Erythroblast (primary cell): ENCODE measurements around the gene SMARCAL1.
"Not testable (repeated sequence)": the region's sequence is repeated elsewhere in the genome, so short reads cannot be mapped to it uniquely, and the experiment has no call there.

Experiments
- DNase-seq, 2 experiments: peaks; one replicate each; lab custom pipeline; 2025; lab: John Stamatoyannopoulos, UW
- GATA1 ChIP-seq: IDR thresholded peaks from 2 replicates; pipeline ENCODE4 v1.6.1; 2011; ENCODE audit warnings: low read depth, mild to moderate bottlenecking, control low read depth, low read length, moderate library complexity
- POLR2A ChIP-seq: IDR thresholded peaks from 2 replicates; pipeline ENCODE4 v1.6.1; 2011; ENCODE audit warnings: mild to moderate bottlenecking, low read length

The SMARCAL1 gene

DNA sequence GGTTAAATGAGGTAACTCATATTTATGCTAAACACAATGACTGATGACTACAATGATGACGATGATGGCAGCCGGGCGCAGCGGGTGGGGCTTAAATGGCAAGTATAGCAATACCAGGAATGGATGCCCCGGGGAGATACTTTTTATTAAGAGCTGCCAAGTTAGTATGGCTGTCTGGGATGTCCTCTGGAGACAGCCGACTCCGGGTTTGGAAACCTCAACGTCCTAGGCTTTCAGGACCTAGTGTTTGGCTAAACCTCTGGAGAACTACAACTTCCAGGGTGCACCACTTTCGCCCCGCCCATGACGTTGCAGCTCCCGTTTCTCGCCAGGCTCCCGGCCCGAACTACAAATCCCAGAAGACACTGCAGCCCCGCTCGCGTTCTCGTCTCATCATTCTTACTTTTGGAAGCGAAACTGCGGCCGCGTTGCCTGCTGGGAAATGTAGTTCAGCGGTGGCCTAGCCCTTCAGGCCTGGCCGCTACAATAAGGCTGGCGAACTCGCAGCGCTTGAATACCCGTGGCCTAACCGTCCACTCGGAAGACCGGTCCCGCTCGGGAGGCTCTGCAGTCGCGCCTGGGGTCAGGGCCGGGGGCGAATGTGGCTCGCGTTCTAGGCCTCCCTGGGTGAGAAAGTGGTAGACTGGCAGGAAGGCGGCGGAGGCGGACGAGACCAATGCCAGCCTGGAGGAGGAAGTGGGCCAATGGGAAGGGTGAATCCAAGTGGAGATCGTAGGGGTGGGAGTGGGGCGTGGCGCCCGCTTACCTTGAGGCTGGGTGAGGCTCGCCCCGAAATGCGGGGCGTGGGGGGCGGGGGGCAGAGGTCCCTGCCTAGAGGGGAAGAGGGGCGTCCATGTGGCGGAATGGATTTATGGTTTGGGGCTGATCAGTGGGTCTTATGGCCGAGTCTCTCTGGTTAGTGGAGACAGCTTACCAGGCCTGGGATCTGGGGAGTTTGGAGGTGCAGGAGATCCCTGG is at the start of gene SMARCAL1:
Gene SMARCAL1, plus strand, starts transcription at position 463 of the 978 bp plus-strand sequence. CDS start 2,221 bp downstream, outside the sequence.
- TF ChIP-seq GATA1 (no peak), POLR2A (peak; percentile 70)
- peak; percentile 98 to 99 for DNase-seq

GRCh38 chr2:216362730-216363129 is 49.6 kb upstream of the SMARCAL1 start:
- TF ChIP-seq GATA1 (no peak), POLR2A (no peak)
- no peak for DNase-seq

GRCh38 chr2:216363221-216363620 is 49.1 kb upstream of the SMARCAL1 start:
- no peak for DNase-seq

GRCh38 chr2:216365518-216365917 is 46.8 kb upstream of the SMARCAL1 start:
- DNase-seq: no peak
- TF ChIP-seq GATA1 (no peak), POLR2A (no peak)

More at GRCh38 chr2:216363221-216363620, 49.1 kb upstream of the SMARCAL1 start:
- TF ChIP-seq POLR2A: no peak
- no peak for TF ChIP-seq GATA1

DNA sequence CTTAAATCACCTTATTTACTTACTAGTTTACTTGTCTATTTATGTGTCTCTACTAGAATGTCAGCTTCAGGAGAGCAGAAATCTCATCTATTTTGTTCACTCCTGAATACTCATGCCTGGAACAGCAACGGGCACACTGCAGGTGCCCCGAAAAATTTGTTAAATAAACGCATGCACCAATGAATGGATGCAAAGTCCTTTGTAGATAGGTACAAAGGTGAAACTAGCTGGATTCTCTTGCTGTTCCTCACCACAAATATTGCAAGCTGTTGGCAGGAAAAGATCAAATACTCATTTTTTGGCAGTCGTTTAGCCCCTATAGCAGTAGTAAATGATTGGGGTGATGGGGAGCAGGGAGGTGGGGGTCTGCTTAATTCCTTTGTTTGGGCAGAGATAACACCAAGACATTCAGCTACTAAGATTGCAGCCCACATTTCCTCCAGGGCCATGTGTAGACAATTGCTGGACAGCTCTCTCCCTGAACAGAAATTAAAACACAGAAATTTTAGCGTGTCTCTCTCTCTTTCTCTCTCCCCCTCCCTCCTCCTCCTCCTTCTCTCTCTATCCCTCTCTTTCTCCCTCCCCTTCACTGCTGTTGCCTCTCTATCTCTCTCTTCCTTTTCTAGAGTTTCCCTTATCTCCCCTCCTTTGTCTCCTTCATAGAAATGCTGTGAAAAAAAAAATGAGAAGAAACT is 45.4 kb upstream of the SMARCAL1 start:
- no peak for TF ChIP-seq GATA1
- no peak for TF ChIP-seq POLR2A
- no peak for DNase-seq

DNA sequence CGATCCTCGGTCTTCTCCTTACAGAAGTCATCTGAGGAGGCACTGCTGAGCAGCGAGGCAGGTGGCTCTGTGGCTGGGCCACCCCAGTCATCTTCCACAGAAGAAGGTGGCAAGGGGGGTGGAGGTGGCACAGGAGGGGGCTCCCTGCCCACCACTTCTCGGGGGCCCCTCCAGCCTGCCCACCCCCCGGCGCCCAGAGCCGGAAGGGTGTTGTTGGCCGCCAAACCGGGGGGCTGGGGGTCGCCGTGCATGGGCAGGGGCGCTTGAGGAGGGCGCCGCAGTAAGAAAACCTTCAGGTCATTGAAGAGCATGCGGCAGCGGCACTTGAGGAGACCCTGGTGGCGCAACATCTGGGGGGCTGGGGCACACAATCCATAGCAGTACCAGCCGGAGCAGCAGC is 42.5 kb upstream of the SMARCAL1 start:
- DNase-seq: no peak
- TF ChIP-seq GATA1 (no peak), POLR2A (no peak)

DNA sequence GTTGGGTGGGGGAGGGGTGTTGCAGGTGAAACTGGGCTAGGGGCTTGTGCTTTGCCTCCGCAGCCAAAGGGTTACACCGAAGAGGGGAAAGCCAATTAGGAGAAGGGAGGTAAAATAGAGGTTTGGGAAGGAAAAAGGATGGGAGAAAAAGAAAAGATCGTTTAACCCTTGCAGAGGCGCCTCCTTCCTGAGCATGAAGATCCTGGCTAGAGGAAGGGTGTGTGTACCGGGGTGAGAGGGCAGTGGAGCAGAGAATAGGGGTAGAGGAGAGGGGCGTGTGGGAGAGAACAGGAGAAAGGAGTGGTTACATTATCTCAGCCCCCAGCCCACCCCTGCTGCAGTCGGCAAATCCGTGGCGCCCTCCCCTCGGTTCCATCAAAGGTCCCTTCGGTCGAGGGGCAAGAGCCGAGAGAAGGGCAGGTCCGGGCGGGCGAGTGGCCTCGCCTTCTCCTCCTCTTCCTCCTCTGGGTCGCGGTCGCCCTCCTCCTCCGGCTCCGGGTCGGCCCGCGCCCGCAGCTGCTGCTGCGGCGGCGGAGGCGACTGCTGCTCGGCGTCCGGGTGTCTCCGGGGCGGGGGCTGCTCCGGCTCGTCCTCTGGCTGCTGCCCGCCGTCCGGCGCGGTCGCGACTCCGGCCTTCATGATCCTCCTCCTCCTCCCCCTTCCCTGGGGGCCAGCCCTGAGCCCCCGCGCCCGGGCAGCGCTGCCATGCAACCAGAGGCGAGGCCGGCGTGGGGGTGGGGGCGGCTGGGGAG is 41.1 kb upstream of the SMARCAL1 start:
- no peak for TF ChIP-seq GATA1
- TF ChIP-seq POLR2A: no peak
- no peak for DNase-seq

DNA sequence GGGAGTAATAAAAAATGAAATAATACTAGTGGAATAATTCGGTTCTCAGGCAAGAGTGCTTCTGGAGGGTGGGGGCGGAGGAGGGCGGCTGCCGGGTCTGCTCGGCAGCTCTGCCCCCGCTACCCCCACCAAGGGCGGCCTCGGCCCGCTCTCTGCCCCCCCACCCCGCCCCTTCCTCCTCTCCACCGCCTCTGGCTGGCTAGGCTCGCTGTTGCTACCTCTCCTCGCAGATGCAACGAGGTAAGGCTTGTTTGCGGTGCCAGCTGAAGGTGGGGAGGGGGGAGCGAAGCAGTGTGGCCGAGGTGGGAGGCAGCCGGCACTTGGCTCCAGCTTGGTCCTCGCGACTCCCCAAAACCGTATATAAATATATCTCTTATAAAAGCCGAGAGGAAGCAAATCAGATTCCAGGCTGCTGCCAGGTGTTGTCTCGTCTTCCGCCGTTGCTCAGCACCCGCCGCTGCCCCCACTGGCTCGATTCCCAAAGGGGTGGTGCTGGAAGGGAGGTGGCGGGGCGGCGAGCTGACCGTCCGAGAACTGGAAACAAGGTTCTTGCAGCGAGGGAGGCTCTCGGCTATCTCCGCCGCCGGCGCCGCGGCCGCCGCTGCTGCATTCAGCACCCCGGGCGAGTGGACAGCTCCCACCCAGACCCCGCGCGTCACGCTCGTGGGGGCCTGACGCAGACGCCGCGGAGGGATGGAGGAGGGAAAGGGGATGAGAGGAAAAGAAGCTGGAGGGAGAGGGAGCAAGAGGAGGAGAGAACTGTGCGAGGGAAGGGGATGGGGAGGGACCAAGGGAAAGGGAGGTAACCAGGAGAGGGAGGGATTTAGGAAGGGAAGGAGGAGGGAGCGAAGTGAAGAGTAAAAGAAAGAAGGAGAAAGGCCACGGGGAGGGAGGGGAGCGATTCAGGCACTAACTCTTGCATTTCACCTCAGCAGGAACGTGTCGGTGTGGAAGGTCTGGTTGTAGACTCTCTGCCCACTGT is 40.3 kb upstream of the SMARCAL1 start, which contains the start of gene MARCHF4:
Gene MARCHF4, minus strand, starts transcription at position 763 of the 982 bp plus-strand sequence. CDS start 2,223 bp downstream, outside the sequence.
- peak; percentile 60 to 61 for DNase-seq
- TF ChIP-seq GATA1 (no peak), POLR2A (no peak)

GRCh38 chr2:216372761-216373291 is 39.5 kb upstream of the SMARCAL1 start:
- TF ChIP-seq GATA1 (no peak), POLR2A (no peak)
- no peak for DNase-seq

DNA sequence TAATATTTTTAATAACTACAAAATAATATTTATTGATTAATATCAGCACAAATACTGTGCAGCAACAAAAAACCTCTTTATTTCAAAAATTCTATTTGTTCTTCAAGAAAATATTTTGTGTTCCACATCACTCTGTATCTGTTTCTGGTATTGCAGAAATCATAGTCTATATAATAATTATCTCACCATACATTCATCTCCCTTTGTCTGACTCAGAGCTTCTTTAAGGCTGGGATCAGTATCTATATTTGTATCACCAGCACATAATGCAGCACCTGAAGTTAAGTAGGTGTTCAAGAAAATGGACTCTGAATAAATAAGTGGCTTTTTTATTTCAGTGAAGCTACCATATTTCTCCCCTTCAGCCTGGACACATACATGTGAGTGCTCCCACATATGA is 38.4 kb upstream of the SMARCAL1 start:
- DNase-seq: no peak
- no peak for TF ChIP-seq GATA1
- TF ChIP-seq POLR2A: no peak

DNA sequence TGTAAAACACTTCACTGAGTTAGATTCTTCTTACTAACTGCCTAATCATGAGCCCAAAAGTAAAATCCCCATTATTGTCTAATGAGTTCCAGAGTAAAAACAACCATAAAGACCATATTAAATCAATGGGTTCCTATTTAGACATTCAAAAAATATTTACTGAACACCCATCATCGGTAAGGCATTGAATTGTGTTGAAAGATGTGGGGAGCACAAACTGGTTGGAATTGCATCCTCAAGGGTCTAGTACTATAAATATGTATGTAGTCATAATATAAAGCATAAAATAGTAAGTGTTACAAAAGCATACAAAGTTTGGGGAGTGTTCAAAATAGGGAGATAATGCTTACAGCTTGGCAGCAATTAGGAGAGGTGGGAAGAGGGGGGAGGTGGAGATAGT is 37.0 kb upstream of the SMARCAL1 start:
- no peak for TF ChIP-seq POLR2A
- TF ChIP-seq GATA1: no peak
- DNase-seq: no peak

DNA sequence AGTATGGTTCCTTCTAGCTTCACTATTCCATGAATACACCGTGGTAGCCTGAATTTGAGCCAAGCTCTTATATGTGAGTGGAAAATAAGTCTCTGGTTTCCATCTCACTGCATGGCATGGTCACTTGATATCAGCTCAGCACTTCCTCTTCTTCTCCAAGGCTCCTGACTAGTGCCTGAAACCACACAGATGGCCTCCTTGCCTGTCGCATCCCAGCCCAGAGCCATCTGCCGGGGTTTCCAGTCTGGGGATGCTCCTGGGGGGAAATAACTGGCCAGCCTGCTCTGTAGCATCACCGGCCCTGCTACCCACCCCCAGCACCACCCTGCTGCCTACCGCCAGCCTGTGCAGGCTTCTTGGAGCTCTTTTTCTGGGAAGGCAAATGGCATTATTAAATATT is 32.3 kb upstream of the SMARCAL1 start:
- TF ChIP-seq GATA1 (no peak), POLR2A (no peak)
- no peak for DNase-seq

DNA sequence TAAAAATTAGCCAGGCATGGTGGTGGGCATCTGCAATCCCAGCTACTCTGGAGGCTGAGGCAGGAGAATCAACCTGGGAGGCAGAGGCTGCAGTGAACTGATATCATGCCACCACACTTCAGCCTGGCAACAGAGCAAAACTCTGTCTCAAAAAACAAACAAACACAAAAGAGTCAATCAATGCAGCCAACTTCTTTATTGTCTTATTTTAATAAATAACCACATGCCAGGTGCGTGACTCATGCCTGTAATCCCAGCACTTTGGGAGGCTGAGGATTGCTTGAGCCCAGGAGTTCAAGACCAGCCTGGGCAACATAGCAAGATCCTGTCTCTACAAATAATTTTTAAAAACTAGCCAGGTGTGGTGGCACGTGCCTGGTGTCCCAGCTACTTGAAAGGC is 27.9 kb upstream of the SMARCAL1 start:
- not testable (repeated sequence) for DNase-seq
